Raji (cell line): ENCODE results near the gene LY9.

Experiments
- POLR2A ChIP-seq: IDR thresholded peaks from 2 replicates; pipeline ENCODE4 v1.6.1; 2011; ENCODE audit warnings: low read depth, low read length, control low read depth; ENCODE audit not compliant: insufficient read depth

The LY9 gene

DNA sequence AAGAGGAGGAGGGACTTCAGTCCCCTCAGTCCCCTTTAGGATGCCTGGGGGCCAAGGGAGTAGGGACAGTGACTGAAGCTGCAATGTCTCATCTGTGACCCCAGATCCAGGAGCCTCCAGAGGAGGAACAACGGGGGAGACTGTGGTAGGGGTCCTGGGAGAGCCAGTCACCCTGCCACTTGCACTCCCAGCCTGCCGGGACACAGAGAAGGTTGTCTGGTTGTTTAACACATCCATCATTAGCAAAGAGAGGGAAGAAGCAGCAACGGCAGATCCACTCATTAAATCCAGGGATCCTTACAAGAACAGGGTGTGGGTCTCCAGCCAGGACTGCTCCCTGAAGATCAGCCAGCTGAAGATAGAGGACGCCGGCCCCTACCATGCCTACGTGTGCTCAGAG, 18.3 kb downstream of the LY9 start:
- no peak for TF ChIP-seq POLR2A

DNA sequence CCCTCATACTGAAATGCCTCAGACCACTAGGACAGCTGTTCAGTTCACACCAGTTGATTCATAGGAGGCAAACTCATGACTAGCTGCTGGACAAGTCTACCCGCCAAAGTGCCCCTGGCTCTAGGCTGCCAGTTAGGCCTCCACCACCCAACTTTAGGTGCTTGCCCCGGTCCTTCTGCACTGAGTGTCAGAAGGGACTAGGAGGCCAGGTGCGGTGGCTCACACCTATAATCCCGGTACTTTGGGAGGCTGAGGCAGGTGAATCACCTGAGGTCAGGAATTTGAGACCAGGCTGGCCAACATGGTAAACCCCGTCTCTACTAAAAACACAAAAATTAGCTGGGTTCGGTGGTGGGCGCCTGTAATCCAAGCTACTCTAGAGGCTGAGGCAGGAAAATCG, 18.9 kb downstream of the LY9 start:
- no peak for TF ChIP-seq POLR2A

- TF ChIP-seq POLR2A = no peak
Measured at GRCh38 chr1:160818207-160818937, 22.4 kb downstream of the LY9 start.

DNA sequence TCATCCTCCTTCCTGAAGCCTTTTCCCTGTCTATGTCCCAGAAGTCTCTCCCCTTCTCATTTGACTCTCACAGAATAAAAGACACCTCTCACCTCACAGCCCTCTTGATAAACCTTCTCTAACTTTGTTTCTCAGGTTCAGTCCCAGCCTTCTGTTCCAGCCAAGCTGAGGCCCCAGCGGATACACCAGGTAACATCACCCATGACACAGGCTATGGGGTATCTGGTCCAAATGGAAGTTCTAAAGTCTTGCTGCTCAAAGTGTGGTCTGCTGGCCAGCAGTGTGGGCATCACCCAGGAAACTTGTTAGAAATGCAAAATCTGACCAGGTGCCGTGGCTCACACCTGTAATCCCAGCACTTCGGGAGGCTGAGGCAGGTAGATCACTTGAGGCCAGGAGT, 23.2 kb downstream of the LY9 start:
- no peak for TF ChIP-seq POLR2A

GRCh38 chr1:160821627-160822026, 25.7 kb downstream of the LY9 start:
- TF ChIP-seq POLR2A = no peak

GRCh38 chr1:160823296-160823695, 27.3 kb downstream of the LY9 start:
- no peak for TF ChIP-seq POLR2A

GRCh38 chr1:160826546-160826945, 30.6 kb downstream of the LY9 start:
- TF ChIP-seq POLR2A = no peak

- TF ChIP-seq POLR2A = no peak
Measured at GRCh38 chr1:160827418-160827817, 31.4 kb downstream of the LY9 start.

DNA sequence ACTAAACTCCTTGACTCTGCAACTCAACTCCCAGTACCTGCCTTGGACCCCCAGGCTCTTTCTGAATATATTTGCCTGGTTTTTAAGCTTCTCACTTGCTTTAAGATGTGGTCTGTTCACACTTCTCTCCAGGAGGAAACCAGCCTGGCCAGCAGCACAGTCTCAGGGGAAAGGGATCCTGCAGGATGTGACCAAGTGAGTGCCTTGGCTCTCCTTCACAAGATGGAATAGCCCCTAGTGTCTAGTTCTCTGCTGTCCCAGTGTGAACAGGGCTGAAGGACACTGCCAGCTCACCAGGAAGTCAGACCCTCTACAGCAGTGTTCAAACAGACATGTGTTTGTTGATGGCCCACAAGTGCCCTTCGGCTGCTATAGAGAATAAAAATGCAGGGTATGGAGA, 33.8 kb downstream of the LY9 start:
- no peak for TF ChIP-seq POLR2A

GRCh38 chr1:160830321-160831153, 34.6 kb downstream of the LY9 start:
- TF ChIP-seq POLR2A = no peak

DNA sequence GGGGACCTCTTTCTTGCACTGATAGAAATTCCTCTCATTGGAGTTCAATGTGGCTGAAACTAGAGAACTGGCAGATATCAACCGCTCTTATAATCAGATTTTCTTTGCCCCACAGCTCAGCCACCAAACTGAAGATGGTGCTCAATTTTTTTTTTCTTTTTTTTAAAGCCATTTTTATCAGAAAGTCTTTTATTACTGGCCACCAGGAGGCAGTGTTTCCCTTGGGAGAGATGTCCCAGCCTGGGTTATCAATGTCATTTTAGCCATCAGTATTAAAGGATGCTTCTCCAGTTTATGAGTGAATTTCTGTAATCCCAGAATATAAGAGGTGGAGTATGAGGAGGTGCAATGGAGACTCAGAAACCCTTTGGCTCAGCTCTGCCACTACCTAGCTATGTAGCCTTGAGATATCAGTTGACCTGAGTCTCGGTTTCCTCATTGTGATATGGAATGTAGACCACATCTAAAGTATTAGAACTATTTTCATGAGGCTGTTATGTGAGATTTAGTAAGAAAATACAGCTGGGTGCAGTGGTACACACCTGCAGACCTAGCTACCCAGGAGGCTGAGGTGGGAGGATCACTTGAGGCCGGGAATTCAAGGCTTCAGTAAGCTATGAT, 39.1 kb downstream of the LY9 start:
- TF ChIP-seq POLR2A = no peak

DNA sequence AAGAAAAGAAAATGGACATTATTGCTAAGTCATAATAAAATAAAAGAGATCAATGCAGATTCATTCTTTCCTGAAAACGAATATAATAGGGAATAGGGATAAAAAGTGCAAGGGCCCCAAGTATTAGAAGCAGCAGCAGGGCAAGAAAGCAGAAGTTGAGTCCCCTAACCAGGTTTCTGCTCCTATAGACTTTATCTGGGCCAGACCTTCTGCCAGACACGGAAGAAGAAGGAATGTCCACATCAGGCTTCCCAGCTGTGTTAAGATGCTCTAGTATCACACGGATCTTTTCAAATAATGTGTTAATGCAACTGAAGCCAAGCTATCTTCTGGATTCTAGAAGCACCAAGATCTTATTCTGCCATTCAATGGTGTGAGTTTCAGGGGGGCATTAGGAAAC, 39.8 kb downstream of the LY9 start:
- no peak for TF ChIP-seq POLR2A

GRCh38 chr1:160836561-160836960, 40.6 kb downstream of the LY9 start:
- TF ChIP-seq POLR2A = no peak

GRCh38 chr1:160836981-160837557, 41.1 kb downstream of the LY9 start:
- TF ChIP-seq POLR2A = no peak

GRCh38 chr1:160837558-160838205, 41.7 kb downstream of the LY9 start:
- TF ChIP-seq POLR2A = no peak
